ENCODE data around the gene PAK4. TPM values are rescaled to one million over a fixed set of nuclear protein-coding genes. Genes with fewer than 3 reads are reported as not detected.

Gene PAK4
- total RNA-seq, 1 experiment from 2014 or later, result 63.1 TPM

DNA sequence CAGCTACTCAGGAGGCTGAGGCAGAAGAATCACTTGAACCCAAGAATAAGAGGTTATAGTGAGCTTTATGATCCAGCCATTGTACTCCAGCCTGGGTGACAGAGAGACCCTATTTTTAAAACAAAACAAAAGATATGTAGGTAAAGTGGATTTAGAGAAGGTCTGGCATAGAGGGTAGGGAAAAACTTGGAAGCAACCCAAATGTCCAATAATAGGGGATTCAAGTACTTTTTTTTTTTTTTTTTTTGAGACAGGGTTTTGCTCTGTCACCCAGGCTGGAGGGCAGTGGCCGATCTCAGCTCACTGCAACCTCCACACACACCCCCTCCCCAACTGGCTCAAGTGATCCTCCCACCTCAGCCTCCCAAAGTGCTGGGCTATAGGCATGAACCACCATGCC is 5.8 kb upstream of the PAK4 start:
- Histone ChIP-seq H4K20me1 (ENCODE audit: control insufficient read depth, insufficient read depth, insufficient read length) (no peaks in the 10 kb centered on the region), H3K9me3 (ENCODE audit: control insufficient read depth, low read depth, low read length) (no peaks in the 10 kb centered on the region), H3K14ac (ENCODE audit: insufficient read depth, low read length) (no peak overlapping the region), H2BK5ac (ENCODE audit: insufficient read length, low read length) (no peak overlapping the region), H2BK20ac (ENCODE audit: low read depth, low read length, poor library complexity, severe bottlenecking) (no peak overlapping the region), H2AFZ (ENCODE audit: low read length) (no peak overlapping the region), H3K4me1 (ENCODE audit: insufficient read depth, low read length) (no peaks in the 10 kb centered on the region), H2BK120ac (ENCODE audit: low read depth, low read length, poor library complexity, severe bottlenecking) (no peak overlapping the region), H2BK15ac (ENCODE audit: low read depth, low read length) (no peak overlapping the region), H3K18ac (ENCODE audit: insufficient read length, low read depth, low read length) (no peak overlapping the region), H2BK12ac (ENCODE audit: insufficient read length, low read depth, low read length) (no peak overlapping the region), H3K4ac (ENCODE audit: low read depth, low read length) (no peak overlapping the region), H3T11ph (ENCODE audit: low read length) (no peak overlapping the region), H3K23ac (ENCODE audit: insufficient read length, low read depth, low read length) (no peak overlapping the region), H4K5ac (ENCODE audit: insufficient read length, low read depth, low read length) (no peak overlapping the region), H3K79me1 (ENCODE audit: insufficient read depth, low read depth, low read length, poor library complexity, severe bottlenecking) (no peaks in the 10 kb centered on the region), H3K56ac (ENCODE audit: insufficient read length, low read depth, low read length) (no peak overlapping the region), H2AK5ac (ENCODE audit: insufficient read length, low read length) (no peak overlapping the region), H3K4me2 (ENCODE audit: insufficient read depth, insufficient read length, low read length) (no peak overlapping the region), H3K9ac (ENCODE audit: extremely low read depth, insufficient read length, low read length) (no peak overlapping the region), H3K23me2 (ENCODE audit: insufficient read length, low read depth, low read length, poor library complexity, severe bottlenecking) (no peaks in the 10 kb centered on the region), H4K8ac (replicated peaks; ENCODE audit: insufficient read length, low read depth, low read length) (no peak overlapping the region), H3K27me3 (ENCODE audit: insufficient read depth, low read length) (no peaks in the 10 kb centered on the region), H4K91ac (ENCODE audit: insufficient read length, low read depth, low read length) (no peak overlapping the region), H3K27ac (ENCODE audit: insufficient read length, low read depth, low read length) (no peak overlapping the region), H3K79me2 (ENCODE audit: insufficient read depth, low read length) (no peaks in the 10 kb centered on the region)
- Mint-ChIP-seq H3K4me1 (peaks cover 7 to 9% of the 10 kb centered on the region in 2 experiments), H3K27me3 (ENCODE audit: low read depth) (peaks cover 5% of the 10 kb centered on the region), H3K27ac (no peak overlapping the region), H3K4me3 (no peak overlapping the region), H3K9me3 (no peaks in the 10 kb centered on the region), H3K36me3 (ENCODE audit: insufficient read depth in 1 of 3, low read depth in 3 of 3) (no peaks in the 10 kb centered on the region)
- TF ChIP-seq, protein P1, sequence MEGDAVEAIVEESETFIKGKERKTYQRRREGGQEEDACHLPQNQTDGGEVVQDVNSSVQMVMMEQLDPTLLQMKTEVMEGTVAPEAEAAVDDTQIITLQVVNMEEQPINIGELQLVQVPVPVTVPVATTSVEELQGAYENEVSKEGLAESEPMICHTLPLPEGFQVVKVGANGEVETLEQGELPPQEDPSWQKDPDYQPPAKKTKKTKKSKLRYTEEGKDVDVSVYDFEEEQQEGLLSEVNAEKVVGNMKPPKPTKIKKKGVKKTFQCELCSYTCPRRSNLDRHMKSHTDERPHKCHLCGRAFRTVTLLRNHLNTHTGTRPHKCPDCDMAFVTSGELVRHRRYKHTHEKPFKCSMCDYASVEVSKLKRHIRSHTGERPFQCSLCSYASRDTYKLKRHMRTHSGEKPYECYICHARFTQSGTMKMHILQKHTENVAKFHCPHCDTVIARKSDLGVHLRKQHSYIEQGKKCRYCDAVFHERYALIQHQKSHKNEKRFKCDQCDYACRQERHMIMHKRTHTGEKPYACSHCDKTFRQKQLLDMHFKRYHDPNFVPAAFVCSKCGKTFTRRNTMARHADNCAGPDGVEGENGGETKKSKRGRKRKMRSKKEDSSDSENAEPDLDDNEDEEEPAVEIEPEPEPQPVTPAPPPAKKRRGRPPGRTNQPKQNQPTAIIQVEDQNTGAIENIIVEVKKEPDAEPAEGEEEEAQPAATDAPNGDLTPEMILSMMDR (conservative IDR thresholded peaks at IDR 0.05), result no peak
- WGBS (ENCODE audit: extremely low coverage, insufficient read length, low lambda C conversion rate), result no CpG with 5 or more reads among the region's 1 CpG
- no peak for DNase-seq

Measured in H9 (cell line).